ENCODE measurements around the gene PMM1.

Gene PMM1

GRCh38 chr22:41528132-41528766 lies 61.4 kb downstream of the PMM1 start:
- peaks cover 13% of the 10 kb centered on the region for H3K36me3 ChIP-seq (replicated peaks; ENCODE audit: insufficient read depth, low read length)
- H3K9ac ChIP-seq (ENCODE audit: low read length): no peak overlapping the region
- no peaks in the 10 kb centered on the region for H3K27me3 ChIP-seq (replicated peaks; ENCODE audit: insufficient read depth, low read length)
- no peak overlapping the region for H3K4me3 ChIP-seq (ENCODE audit: low read length)
- peaks cover 11% of the 10 kb centered on the region for H3K79me2 ChIP-seq (ENCODE audit: low read length)
- no peaks in the 10 kb centered on the region for H4K20me1 ChIP-seq (ENCODE audit: insufficient read depth, low read length)
- TF ChIP-seq EZH2phosphoT487 (IDR thresholded peaks at IDR 0.05; ENCODE audit: low read length): no peak
- peaks cover 2% of the 10 kb centered on the region; the same call in 1 of the 2 replicates for H3F3A ChIP-seq (ENCODE audit: insufficient read depth, low read length)
- no peaks in the 10 kb centered on the region for H3K9me3 ChIP-seq (replicated peaks; ENCODE audit: insufficient read depth, low read length)
- H3K27ac ChIP-seq (ENCODE audit: low read length): no peak overlapping the region
- no peak for DNase-seq
- H3K4me1 ChIP-seq (ENCODE audit: low read length): no peaks in the 10 kb centered on the region
- no peaks in the 10 kb centered on the region for H3K9me2 ChIP-seq (replicated peaks; ENCODE audit: insufficient read depth, low read length)
- H3K4me2 ChIP-seq (ENCODE audit: low read depth, low read length): no peak overlapping the region
- no peak overlapping the region for H2AFZ ChIP-seq (ENCODE audit: low read length)

All from MM.1S (cell line).